Kidney (tissue), 14 donors: ENCODE measurements around the gene RADIL. TPM values are rescaled to one million over a fixed set of nuclear protein-coding genes. Genes with fewer than 3 reads are reported as not detected.
A peak's percentile ranks its signal among the peaks of the same experiment; 100 is the strongest.

Source experiments
- DNase-seq, 5 donors: peaks; one replicate each; pipeline ENCODE4 v3.0.0-alpha.2; 2013 to 2020
- FAIRE-seq: peaks from 2 replicates; lab custom pipeline; 2012; peaks lifted over from hg19 to GRCh38; lab: Jason Lieb, UNC
- H3K27ac ChIP-seq, 2 donors: one replicate each; pipeline ENCODE4 v1.7.0; 2013; ENCODE audit warnings: low read depth in 2 of 2, low read length in 2 of 2, inconsistent platforms in 1 of 2
- H3K27me3 ChIP-seq: one replicate; pipeline ENCODE4 v1.7.1; 2013; ENCODE audit warnings: low read length, inconsistent platforms; ENCODE audit not compliant: control insufficient read depth, insufficient read depth
- H3K36me3 ChIP-seq, 3 donors: one replicate each; pipeline versions ENCODE4 v1.7.0 to v1.7.1; 2013; ENCODE audit warnings: low read length in 3 of 3, control low read depth in 1 of 3, inconsistent platforms in 1 of 3; ENCODE audit not compliant: insufficient read depth in 3 of 3, control insufficient read depth in 2 of 3
- H3K4me1 ChIP-seq, 3 donors: one replicate each; pipeline versions ENCODE4 v1.7.0 to v1.7.1; 2013; ENCODE audit warnings: low read length in 3 of 3, inconsistent platforms in 1 of 3, low read depth in 1 of 3; ENCODE audit not compliant: control insufficient read depth in 2 of 3, insufficient read depth in 2 of 3
- H3K4me3 ChIP-seq, 3 donors: one replicate each; pipeline versions ENCODE4 v1.7.0 to v1.8.1; 2013; ENCODE audit warnings: low read length in 3 of 3, control low read depth in 1 of 3, inconsistent platforms in 1 of 3
- H3K9ac ChIP-seq, 3 donors: one replicate each; pipeline versions ENCODE4 v1.7.0 to v1.7.1; 2013; ENCODE audit warnings: low read length in 3 of 3, control low read depth in 1 of 3, inconsistent platforms in 1 of 3
- H3K9me3 ChIP-seq, 3 donors: one replicate each; pipeline versions ENCODE4 v1.7.0 to v1.7.1; 2013; ENCODE audit warnings: low read length in 3 of 3, control low read depth in 1 of 3, inconsistent platforms in 1 of 3; ENCODE audit not compliant: control insufficient read depth in 2 of 3, insufficient read depth in 1 of 3
- intact Hi-C: fragments of 100-400 bp; cut with DNase I; formaldehyde crosslinking; loops from one replicate; pipeline ENCODE4 v1.11.1; 2022
- polyA plus RNA-seq: library from polyadenylated mRNA; stranded (reverse); fragments of 350-450 nt; fragmentation: Illumina TruSeq; extraction: RNeasy Lipid Tissue Mini Kit (QIAGEN cat#74804); gene quantifications from one replicate; pipeline ENCODE4 v1.2.3, GENCODE V29; 2014; ENCODE audit warnings: low read depth, low replicate concordance; ENCODE audit not compliant: insufficient read depth
- total RNA-seq: library from RNA; stranded (reverse); fragmentation: NEBNext Ultra II Directional; extraction: Animal tissue kit (Norgen Biotek cat#: 25700); gene quantifications from one replicate; pipeline ENCODE4 v1.2.1, GENCODE V29; 2021
- TF ChIP-seq, protein P1 (sequence below): IDR thresholded peaks from 3 replicates; pipeline ENCODE4 v1.5.1; 2012; ENCODE audit warnings: mild to moderate bottlenecking, moderate library complexity, borderline replicate concordance; ENCODE audit not compliant: insufficient read depth; ENCODE audit errors: extremely low read depth
- donor health status: control.
- donor health status: control.
- donor health status: control.
- donor health status: control.
- donor health status: control.
- donor health status: DM: yes; HTN: yes; CAD: no.
- donor health status: Normal renal cell carcinoma (clear cell type).

Gene RADIL
- total and polyA plus RNA-seq, 2 donors from 2014 or later, result 1.0 to 1.7 TPM

DNA sequence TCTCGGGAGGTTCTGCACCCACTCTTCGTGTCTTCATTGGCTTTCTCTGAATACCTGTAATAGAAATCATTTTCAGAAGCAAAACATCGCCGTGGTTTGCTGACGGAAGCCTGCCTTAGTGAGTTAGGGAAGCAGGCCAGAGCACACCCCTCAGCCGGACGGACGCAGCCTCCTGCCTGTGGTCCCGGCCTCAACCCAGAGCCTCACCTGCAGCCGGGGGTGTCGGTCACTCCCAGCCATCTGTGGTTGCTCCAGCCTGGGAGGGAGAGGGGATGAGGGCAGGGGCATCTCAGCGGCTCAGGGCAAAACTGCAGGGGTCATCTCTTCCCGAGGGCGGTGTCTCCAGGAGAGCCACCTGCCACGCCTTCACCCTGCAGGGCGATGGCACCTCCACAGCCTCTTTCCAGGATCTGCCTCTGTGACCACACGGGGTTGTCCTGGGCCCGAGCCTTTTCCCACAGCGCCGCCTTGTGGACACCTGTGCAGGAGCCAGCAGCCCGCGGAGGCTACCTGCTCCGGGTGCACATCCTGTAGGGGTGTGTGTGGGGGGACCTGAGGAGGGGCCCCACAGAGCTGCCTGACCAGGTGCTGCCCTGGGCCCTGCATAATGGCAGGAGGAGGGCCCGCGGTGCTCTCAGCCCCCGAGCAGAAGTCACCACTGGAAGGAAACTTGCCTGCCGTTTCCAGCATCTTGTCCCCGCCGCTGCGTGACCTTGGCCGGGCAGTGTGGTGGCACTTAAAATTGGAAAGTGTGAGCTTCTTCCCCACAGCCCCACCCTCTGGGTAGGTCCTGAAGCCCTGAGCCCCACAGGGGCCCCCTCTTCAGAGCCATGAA is 129.7 kb downstream of the RADIL start:
- Histone ChIP-seq H3K27ac (no peak overlapping the region), H3K36me3 (peaks cover 0 to 27% (median 18%) of the 10 kb centered on the region in 3 donors), H3K4me3 (no peak overlapping the region), H3K27me3 (no peaks in the 10 kb centered on the region), H3K9me3 (no peaks in the 10 kb centered on the region), H3K9ac (no peak overlapping the region), H3K4me1 (peaks cover 0 to 5% (median 0%) of the 10 kb centered on the region in 3 donors)
- intact Hi-C loops, result loop anchor here (10.0 kb wide), 1 partner anchor 139 kb away; no protein-coding TSS in a partner anchor
- peak; percentile 79 to 90 (median 81) for DNase-seq
- FAIRE-seq, result no peak
- TF ChIP-seq, protein P1, sequence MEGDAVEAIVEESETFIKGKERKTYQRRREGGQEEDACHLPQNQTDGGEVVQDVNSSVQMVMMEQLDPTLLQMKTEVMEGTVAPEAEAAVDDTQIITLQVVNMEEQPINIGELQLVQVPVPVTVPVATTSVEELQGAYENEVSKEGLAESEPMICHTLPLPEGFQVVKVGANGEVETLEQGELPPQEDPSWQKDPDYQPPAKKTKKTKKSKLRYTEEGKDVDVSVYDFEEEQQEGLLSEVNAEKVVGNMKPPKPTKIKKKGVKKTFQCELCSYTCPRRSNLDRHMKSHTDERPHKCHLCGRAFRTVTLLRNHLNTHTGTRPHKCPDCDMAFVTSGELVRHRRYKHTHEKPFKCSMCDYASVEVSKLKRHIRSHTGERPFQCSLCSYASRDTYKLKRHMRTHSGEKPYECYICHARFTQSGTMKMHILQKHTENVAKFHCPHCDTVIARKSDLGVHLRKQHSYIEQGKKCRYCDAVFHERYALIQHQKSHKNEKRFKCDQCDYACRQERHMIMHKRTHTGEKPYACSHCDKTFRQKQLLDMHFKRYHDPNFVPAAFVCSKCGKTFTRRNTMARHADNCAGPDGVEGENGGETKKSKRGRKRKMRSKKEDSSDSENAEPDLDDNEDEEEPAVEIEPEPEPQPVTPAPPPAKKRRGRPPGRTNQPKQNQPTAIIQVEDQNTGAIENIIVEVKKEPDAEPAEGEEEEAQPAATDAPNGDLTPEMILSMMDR, result peak; percentile 89

DNA sequence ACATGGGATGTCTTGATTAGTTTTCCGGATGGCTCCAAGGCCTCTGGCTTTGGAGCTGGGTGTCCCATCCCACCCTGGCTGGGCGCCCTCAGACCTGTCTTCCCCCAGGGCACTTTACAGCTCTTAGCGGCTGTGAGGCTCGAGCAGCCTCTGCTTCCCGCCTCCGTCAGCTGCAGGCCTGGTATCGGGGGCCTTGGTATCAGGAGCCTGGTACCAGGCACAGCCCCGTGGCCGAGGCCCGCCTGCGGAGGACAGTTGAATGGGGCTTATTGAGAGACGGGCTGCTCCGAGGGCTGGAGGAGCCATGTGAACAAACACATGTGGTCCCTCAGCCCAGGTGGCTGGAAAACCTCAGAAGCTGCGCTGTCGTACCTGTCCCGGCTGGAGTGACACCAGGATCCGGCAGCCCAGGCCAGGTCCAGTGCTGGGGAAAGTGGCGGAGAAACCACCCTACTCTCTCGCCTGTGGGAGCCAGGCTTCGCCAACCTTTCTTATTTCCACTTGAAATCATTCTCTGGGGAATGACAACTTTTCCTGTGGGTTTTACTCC is 132.0 kb downstream of the RADIL start:
- Histone ChIP-seq H3K4me1 (peaks cover 0 to 22% (median 20%) of the 10 kb centered on the region in 3 donors), H3K36me3 (peaks cover 0 to 10% (median 8%) of the 10 kb centered on the region in 3 donors)
- intact Hi-C loops, result loop anchor here (10.0 kb wide), 1 partner anchor 137 kb away; no protein-coding TSS in a partner anchor

DNA sequence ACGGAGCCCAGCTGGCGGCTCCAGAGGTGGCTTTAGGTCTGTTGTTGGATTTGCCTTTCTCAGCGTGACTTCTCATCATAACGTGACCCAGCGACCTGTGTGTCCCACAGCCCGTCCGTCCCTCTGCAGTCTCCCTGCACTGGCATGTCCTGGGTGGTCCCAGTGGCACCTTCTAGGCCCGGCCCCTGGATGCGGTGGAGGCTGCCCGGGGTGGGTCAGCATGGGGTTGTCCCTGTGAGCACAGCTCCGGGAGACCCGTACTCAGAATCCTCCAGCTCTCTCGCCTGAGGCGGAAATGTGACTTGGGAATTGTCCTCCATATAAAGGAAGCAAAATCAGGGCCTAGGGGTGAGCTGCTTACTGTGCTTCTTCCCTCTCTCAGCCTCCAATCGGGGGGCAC is 133.7 kb downstream of the RADIL start:
- DNase-seq (no peak), FAIRE-seq (no peak)
- Histone ChIP-seq H3K4me3 (no peak overlapping the region), H3K9me3 (no peaks in the 10 kb centered on the region), H3K27me3 (no peaks in the 10 kb centered on the region), H3K27ac (no peak overlapping the region), H3K36me3 (peaks cover 0 to 2% (median 0%) of the 10 kb centered on the region in 3 donors), H3K9ac (no peak overlapping the region), H3K4me1 (peaks cover 3 to 24% (median 20%) of the 10 kb centered on the region in 3 donors)
- intact Hi-C loops, result loop anchor here (10.0 kb wide), 1 partner anchor 135 kb away; no protein-coding TSS in a partner anchor
- TF ChIP-seq, protein P1, result no peak

More for the DNA sequence above, 132.0 kb downstream of the RADIL start:
- no peak for DNase-seq
- TF ChIP-seq, protein P1, result no peak
- Histone ChIP-seq H3K4me3 (no peak overlapping the region), H3K9ac (no peak overlapping the region), H3K27me3 (no peaks in the 10 kb centered on the region), H3K27ac (no peak overlapping the region), H3K9me3 (no peaks in the 10 kb centered on the region)
- no peak for FAIRE-seq
